Measurements from ENCODE around the gene SMAD4. TPM values are rescaled to one million over a fixed set of nuclear protein-coding genes. Genes with fewer than 3 reads are reported as not detected.

SMAD4 gene
- total RNA-seq, 1 donor from 2014 or later, result 123 TPM

DNA sequence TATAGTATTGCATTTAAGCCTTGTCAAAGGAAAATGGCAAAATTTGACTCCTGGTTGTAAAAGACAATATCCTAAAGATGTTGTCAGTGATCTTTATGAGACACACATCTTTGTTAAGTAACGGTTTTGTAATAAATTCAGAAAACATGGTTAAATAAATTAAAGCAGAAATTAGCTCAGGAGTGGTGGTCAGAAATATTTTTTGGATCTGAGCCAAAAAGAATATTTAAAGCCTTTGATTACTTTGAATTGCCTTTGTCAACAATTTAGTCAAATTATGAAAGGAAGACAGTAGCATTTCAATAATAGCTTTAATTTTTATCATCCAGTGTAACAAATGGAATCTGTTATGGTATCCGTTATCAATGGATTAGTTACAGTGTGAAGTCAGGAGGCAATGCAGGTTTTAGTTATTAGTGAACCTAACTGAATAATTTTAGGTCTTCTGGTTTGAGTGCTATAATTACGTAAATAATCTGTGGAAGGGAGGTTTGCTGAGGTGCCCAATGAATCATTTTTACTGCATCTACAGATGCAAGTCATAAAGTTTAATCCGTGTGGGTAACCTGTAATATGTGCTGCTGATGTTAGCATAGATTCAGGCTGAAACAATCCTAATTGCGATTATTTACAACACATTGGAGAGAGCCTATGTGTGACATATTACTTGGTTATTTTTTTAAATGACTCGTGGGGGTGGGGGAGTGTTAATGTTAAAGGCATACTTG is 42.7 kb downstream of the SMAD4 start:
- Mint-ChIP-seq H3K36me3 (peaks cover 61% of the 10 kb centered on the region), H3K27me3 (no peaks in the 10 kb centered on the region), H3K4me1 (ENCODE audit: unreplicated experiment) (no peaks in the 10 kb centered on the region), H3K9me3 (no peaks in the 10 kb centered on the region), H3K27ac (no peak overlapping the region), H3K4me3 (no peak overlapping the region)
- TF ChIP-seq, protein P1, sequence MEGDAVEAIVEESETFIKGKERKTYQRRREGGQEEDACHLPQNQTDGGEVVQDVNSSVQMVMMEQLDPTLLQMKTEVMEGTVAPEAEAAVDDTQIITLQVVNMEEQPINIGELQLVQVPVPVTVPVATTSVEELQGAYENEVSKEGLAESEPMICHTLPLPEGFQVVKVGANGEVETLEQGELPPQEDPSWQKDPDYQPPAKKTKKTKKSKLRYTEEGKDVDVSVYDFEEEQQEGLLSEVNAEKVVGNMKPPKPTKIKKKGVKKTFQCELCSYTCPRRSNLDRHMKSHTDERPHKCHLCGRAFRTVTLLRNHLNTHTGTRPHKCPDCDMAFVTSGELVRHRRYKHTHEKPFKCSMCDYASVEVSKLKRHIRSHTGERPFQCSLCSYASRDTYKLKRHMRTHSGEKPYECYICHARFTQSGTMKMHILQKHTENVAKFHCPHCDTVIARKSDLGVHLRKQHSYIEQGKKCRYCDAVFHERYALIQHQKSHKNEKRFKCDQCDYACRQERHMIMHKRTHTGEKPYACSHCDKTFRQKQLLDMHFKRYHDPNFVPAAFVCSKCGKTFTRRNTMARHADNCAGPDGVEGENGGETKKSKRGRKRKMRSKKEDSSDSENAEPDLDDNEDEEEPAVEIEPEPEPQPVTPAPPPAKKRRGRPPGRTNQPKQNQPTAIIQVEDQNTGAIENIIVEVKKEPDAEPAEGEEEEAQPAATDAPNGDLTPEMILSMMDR (conservative IDR thresholded peaks at IDR 0.05), result no peak
- DNase-seq (ENCODE audit: extremely low spot score, unreplicated experiment), result no peak

DNA sequence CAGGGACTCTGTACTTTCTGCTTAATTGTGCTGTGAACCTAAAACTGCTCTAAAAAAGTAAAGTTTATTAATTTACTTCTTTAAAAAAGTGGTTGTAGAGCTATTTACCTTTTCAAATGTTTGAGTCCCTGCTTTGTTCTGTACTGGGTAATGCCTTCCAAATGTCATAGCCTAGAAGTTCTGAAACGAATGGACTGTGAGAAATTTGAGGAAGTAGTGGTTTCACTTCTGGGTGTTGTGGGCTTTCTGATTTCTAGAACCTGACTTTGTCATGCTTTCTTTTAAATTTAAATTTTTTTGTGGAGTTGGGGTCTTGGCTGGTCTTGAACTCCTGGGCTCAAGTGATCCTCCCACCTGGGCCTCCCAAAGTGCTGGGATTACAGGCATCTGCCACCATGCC is 44.6 kb downstream of the SMAD4 start:
- no peaks in the 10 kb centered on the region for H3K4me1 Mint-ChIP-seq (ENCODE audit: unreplicated experiment)
- TF ChIP-seq, protein P1 (conservative IDR thresholded peaks at IDR 0.05), result no peak
- no peak for DNase-seq (ENCODE audit: extremely low spot score, unreplicated experiment)
- H3K9me3 Mint-ChIP-seq, result no peaks in the 10 kb centered on the region
- no peaks in the 10 kb centered on the region for H3K27me3 Mint-ChIP-seq
- H3K4me3 Mint-ChIP-seq, result no peak overlapping the region
- H3K27ac Mint-ChIP-seq, result no peak overlapping the region
- H3K36me3 Mint-ChIP-seq, result peaks cover 58% of the 10 kb centered on the region

DNA sequence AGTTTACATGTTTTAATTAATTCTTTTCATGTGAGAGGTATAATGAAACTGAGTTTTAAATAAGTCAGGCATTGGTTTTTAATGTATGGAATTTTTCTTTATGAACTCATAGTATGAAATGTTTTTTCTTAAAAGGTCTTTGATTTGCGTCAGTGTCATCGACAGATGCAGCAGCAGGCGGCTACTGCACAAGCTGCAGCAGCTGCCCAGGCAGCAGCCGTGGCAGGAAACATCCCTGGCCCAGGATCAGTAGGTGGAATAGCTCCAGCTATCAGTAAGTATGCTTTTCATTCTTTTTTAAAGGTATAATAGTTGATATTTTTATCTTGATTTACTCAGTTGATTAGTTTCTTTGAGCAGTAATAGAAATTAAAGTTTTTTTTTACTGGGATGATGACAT is 46.5 kb downstream of the SMAD4 start:
- Mint-ChIP-seq H3K4me3 (no peak overlapping the region), H3K4me1 (ENCODE audit: unreplicated experiment) (no peaks in the 10 kb centered on the region), H3K27me3 (no peaks in the 10 kb centered on the region), H3K36me3 (peaks cover 50% of the 10 kb centered on the region), H3K27ac (no peak overlapping the region), H3K9me3 (no peaks in the 10 kb centered on the region)
- no peak for DNase-seq (ENCODE audit: extremely low spot score, unreplicated experiment)
- TF ChIP-seq, protein P1 (conservative IDR thresholded peaks at IDR 0.05), result no peak

DNA sequence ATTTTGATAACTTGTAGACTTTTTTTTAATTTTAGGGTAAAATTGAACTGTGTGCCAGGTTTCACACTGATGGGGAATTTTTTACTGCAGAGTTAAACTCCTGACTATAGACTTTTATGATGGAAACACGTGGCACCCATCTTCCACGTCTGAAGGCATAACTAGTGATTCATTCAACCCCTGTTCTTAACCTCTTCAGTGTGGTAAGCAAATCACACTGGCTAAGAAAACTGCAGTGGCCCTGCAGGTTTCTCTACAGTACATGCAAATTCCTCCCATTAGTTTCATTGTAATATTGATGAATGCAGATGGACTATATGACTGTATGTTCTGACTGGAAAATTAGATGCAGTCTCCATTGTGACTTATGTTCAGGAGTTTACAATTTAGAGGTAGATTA is 47.2 kb downstream of the SMAD4 start:
- TF ChIP-seq, protein P1 (conservative IDR thresholded peaks at IDR 0.05), result no peak
- H3K27me3 Mint-ChIP-seq, result no peaks in the 10 kb centered on the region
- DNase-seq (ENCODE audit: extremely low spot score, unreplicated experiment), result no peak
- H3K36me3 Mint-ChIP-seq, result peaks cover 50% of the 10 kb centered on the region
- no peaks in the 10 kb centered on the region for H3K4me1 Mint-ChIP-seq (ENCODE audit: unreplicated experiment)
- H3K27ac Mint-ChIP-seq, result no peak overlapping the region
- no peaks in the 10 kb centered on the region for H3K9me3 Mint-ChIP-seq
- H3K4me3 Mint-ChIP-seq, result no peak overlapping the region

DNA sequence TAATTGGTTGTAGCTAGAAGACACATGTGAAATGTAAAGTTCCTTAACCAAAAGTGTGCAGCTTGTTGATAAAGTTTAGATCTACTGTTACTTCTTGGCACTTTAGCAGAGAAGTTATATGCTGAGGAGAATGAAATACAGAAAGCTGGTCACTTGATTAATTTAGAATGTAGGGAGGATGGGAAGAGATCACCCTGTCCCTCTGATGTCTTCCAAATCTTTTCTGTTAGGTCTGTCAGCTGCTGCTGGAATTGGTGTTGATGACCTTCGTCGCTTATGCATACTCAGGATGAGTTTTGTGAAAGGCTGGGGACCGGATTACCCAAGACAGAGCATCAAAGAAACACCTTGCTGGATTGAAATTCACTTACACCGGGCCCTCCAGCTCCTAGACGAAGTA is 48.0 kb downstream of the SMAD4 start:
- H3K36me3 Mint-ChIP-seq, result peaks cover 50% of the 10 kb centered on the region
- TF ChIP-seq, protein P1 (conservative IDR thresholded peaks at IDR 0.05), result no peak
- no peaks in the 10 kb centered on the region for H3K27me3 Mint-ChIP-seq
- no peak overlapping the region for H3K27ac Mint-ChIP-seq
- peaks cover 3% of the 10 kb centered on the region for H3K4me1 Mint-ChIP-seq (ENCODE audit: unreplicated experiment)
- no peak for DNase-seq (ENCODE audit: extremely low spot score, unreplicated experiment)
- H3K9me3 Mint-ChIP-seq, result no peaks in the 10 kb centered on the region
- no peak overlapping the region for H3K4me3 Mint-ChIP-seq

Data from type B pancreatic cell (in vitro differentiated cells).